Ovary (tissue), 9 donors: Measurements from ENCODE around the gene WTAP. TPM values are rescaled to one million over a fixed set of nuclear protein-coding genes. Genes with fewer than 3 reads are reported as not detected.

ENCODE experiments used
- DNase-seq, 5 donors: peaks; one replicate each; pipeline ENCODE4 v3.0.0-alpha.2; 2019 to 2020
- H3K27ac ChIP-seq, 2 donors: fragments of 200-600 bp; one replicate each; pipeline versions ENCODE4 v1.5.1 to v1.8.0; 2019 to 2022
- H3K27me3 ChIP-seq: fragments of 200-600 bp; one replicate; pipeline ENCODE4 v1.8.0; 2022
- H3K36me3 ChIP-seq: fragments of 200-600 bp; sonication (generic); one replicate; pipeline ENCODE4 v1.5.1; 2019
- H3K4me1 ChIP-seq: one replicate; pipeline ENCODE4 v1.8.1; 2013; ENCODE audit warnings: mild to moderate bottlenecking, moderate library complexity; ENCODE audit not compliant: insufficient read depth
- H3K4me3 ChIP-seq: fragments of 200-600 bp; sonication (generic); one replicate; pipeline ENCODE4 v1.5.1; 2017
- H3K9me3 ChIP-seq, 2 donors: fragments of 200-600 bp in 1 of 2; sonication (generic) in 1 of 2; one replicate each; pipeline versions ENCODE4 v1.5.1 to v1.8.1; 2013 to 2019; ENCODE audit warnings: mild to moderate bottlenecking in 1 of 2, moderate library complexity in 1 of 2
- EP300 ChIP-seq: sonication (generic); formaldehyde crosslinking; IDR thresholded peaks from one replicate; pipeline ENCODE4 v1.6.1; 2017; ENCODE audit warnings: antibody characterized with exemption
- POLR2A ChIP-seq: fragments of 450-650 bp; IDR thresholded peaks from one replicate; pipeline ENCODE4 v1.6.1; 2017; ENCODE audit warnings: antibody characterized with exemption, mild to moderate bottlenecking, moderate library complexity
- WGBS, 3 donors: extraction: QIAGEN DNeasy Blood & Tissue Kit in 1 of 3; methylation state at CpG; one replicate each; pipeline versions ENCODE4 v1.1.5 to v1.1.7; 2013 to 2017; 5-methylcytosine and 5-hydroxymethylcytosine counted together
- intact Hi-C, 4 donors: fragments of 100-400 bp; cut with DNase I; formaldehyde crosslinking; loops; one replicate each; pipeline versions ENCODE4 v1.11.0 to v1.15.1; 2022 to 2023
- polyA plus RNA-seq, 2 donors: library from polyadenylated mRNA; stranded (reverse); fragments of 200-250 nt in 1 of 2; fragments of 350-450 nt in 1 of 2; fragmentation: Illumina TruSeq in 1 of 2; extraction: RNeasy Lipid Tissue Mini Kit (QIAGEN cat#74804) in 1 of 2; gene quantifications; one replicate each; pipeline ENCODE4 v1.2.3, GENCODE V29; 2013 to 2014
- total RNA-seq, 7 donors: library from RNA; depleted of rRNA in 2 of 7; stranded (reverse); fragments of >200 nt in 2 of 7; fragmentation: NEBNext Ultra II Directional in 3 of 7; extraction: Animal tissue kit (Norgen Biotek cat#: 25700) in 3 of 7; gene quantifications; one replicate each; pipeline versions ENCODE4 v1.1.0 to v1.2.4, GENCODE V29; 2016 to 2023
- TF ChIP-seq, protein P1 (sequence below), 3 donors: fragments of 450-650 bp in 2 of 3; fragments of 200-600 bp in 1 of 3; IDR thresholded peaks; one replicate each; pipeline versions ENCODE4 v1.5.1 to v1.8.0; 2016 to 2022; ENCODE audit warnings: antibody characterized with exemption in 3 of 3, mild to moderate bottlenecking in 1 of 3
- donor health status: DM: no; HTN: no; CAD: no; lungs with moderate emphysema.
- donor health status: DM: no; HTN: no; CAD: no.
- donor health status: Bipolar disorder and iron deficiency.
- donor health status: DM: yes; HTN: yes; CAD: no.
- donor health status: DM: no; HTN: no; CAD: no.
- donor health status: DM: yes; HTN: yes; CAD: no.

The WTAP gene
- total and polyA plus RNA-seq, 9 donors = 65.3 to 117 (median 95.4) TPM

DNA sequence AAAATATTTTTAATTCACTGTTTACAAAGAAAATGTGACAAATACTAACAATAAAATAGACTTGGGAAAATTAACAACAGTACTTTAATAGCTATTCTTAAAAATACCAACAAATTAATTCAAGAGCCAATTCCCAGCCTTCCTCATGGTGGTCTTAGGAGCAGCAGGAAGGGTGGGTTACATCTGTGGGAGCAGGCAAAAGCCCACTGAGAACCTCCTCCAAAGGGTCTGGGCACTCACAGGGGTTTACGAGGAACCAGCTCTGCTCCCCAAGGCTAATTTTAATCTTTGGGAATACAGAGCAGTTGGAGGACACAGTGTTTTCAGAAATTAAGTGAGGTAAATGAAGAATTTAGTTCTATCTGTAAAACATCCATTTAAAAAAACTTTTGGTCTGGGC lies 44.5 kb upstream of the WTAP start:
- H3K36me3 ChIP-seq = no peaks in the 10 kb centered on the region
- H3K27me3 ChIP-seq = no peaks in the 10 kb centered on the region
- no peaks in the 10 kb centered on the region for H3K9me3 ChIP-seq
- TF ChIP-seq EP300 (no peak), POLR2A (no peak)
- TF ChIP-seq, protein P1, sequence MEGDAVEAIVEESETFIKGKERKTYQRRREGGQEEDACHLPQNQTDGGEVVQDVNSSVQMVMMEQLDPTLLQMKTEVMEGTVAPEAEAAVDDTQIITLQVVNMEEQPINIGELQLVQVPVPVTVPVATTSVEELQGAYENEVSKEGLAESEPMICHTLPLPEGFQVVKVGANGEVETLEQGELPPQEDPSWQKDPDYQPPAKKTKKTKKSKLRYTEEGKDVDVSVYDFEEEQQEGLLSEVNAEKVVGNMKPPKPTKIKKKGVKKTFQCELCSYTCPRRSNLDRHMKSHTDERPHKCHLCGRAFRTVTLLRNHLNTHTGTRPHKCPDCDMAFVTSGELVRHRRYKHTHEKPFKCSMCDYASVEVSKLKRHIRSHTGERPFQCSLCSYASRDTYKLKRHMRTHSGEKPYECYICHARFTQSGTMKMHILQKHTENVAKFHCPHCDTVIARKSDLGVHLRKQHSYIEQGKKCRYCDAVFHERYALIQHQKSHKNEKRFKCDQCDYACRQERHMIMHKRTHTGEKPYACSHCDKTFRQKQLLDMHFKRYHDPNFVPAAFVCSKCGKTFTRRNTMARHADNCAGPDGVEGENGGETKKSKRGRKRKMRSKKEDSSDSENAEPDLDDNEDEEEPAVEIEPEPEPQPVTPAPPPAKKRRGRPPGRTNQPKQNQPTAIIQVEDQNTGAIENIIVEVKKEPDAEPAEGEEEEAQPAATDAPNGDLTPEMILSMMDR (IDR thresholded peaks at IDR 0.05) = no peak
- WGBS, 3 donors = 100% methylated on average over 1 of the region's 1 CpG
- no peak for DNase-seq
- intact Hi-C loops = no loop called here
- no peak overlapping the region for H3K27ac ChIP-seq
- no peaks in the 10 kb centered on the region for H3K4me1 ChIP-seq
- no peak overlapping the region for H3K4me3 ChIP-seq

DNA sequence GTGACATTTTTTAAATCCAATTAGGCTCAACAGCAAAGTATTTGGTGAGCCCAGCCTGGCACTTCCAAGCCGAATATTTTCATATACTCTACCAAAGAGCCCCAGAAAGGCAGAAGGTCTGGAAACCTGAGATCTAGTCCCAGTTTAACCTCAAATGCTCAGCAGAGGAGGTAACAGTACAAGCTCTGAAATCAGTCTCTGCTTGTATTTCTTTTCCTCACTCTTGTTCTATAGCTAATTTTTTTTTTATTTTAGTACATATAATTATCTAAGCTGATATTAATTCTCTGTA lies 43.3 kb upstream of the WTAP start:
- TF ChIP-seq, protein P1 (IDR thresholded peaks at IDR 0.05) = no peak
- TF ChIP-seq POLR2A (no peak), EP300 (no peak)
- Histone ChIP-seq H3K4me3 (no peak overlapping the region), H3K27me3 (no peaks in the 10 kb centered on the region), H3K4me1 (peaks cover 3% of the 10 kb centered on the region), H3K36me3 (no peaks in the 10 kb centered on the region), H3K27ac (no peak overlapping the region), H3K9me3 (no peaks in the 10 kb centered on the region)
- intact Hi-C loops = no loop called here
- no peak for DNase-seq
- WGBS, 3 donors = 96 to 98% (median 96%) methylated on average over 1 of the region's 1 CpG

DNA sequence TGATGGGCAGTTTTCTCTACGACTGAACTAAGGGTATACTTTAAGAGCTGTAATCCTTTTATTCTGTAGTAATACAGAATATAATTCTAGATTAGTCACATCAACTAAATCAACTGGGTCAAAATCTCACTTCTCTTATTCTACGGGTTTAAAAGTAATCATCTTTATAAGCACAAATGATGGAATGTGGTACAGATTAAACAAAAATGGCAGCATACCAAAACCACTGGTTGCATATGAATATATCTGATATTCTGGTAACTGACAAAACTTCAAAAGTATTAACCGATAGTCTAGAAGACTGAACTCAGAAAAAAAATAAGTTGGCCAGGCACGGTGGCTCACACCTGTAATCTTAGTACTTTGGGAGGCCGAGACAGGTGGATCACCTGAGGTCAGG lies 41.3 kb upstream of the WTAP start:
- 82 to 89% (median 83%) methylated on average over 5 of the region's 5 CpGs for WGBS, 3 donors
- Histone ChIP-seq H3K27me3 (no peaks in the 10 kb centered on the region), H3K27ac (no peak overlapping the region), H3K9me3 (no peaks in the 10 kb centered on the region), H3K4me1 (peaks cover 5% of the 10 kb centered on the region), H3K36me3 (no peaks in the 10 kb centered on the region), H3K4me3 (no peak overlapping the region)
- TF ChIP-seq, protein P1 (IDR thresholded peaks at IDR 0.05) = no peak
- TF ChIP-seq EP300 (no peak), POLR2A (no peak)
- intact Hi-C loops = no loop called here
- DNase-seq = no peak

DNA sequence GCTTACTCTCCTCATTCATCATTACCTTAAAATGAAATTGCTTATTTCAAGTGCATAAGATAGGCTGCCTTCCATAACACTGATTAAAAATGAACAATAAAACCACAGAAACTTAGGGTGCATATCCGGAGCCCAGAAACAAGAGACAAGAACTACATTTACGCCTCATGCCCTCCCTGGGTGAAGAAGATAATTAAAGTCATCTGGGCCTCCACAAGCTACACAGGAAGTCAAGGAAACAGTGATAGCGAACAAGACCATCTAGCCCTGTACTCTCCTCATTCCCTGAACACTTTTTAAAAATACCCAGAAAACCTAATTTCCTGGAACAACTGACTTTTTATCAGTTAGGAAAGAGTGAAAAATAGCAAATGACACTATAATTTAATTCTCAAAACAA lies 40.6 kb upstream of the WTAP start:
- intact Hi-C loops = no loop called here
- WGBS, 3 donors = 81 to 85% (median 85%) methylated on average over 3 of the region's 3 CpGs
- Histone ChIP-seq H3K27ac (no peak overlapping the region), H3K27me3 (no peaks in the 10 kb centered on the region), H3K4me3 (no peak overlapping the region), H3K36me3 (no peaks in the 10 kb centered on the region), H3K9me3 (no peaks in the 10 kb centered on the region), H3K4me1 (peaks cover 5% of the 10 kb centered on the region)
- TF ChIP-seq POLR2A (no peak), EP300 (no peak)
- TF ChIP-seq, protein P1 (IDR thresholded peaks at IDR 0.05) = no peak
- DNase-seq = no peak

DNA sequence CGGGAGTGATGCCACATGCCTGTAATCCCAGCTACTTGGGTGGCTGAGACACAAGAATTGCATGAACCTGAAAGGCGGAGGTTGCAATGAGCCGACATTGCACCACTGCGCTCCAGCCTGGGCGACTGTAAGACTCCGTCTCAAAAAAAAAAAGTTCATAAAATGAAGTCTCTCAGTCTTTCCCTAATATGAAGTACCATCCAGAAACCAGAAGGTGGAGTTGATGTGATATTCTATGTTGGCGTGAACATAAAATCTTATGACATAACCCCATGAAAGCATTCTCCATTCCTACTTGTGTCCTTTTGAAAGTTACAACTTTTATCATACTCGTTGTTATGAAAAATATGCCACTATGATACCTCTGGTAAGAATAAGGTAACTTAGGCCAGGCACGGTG lies 40.0 kb upstream of the WTAP start:
- H3K27me3 ChIP-seq = no peaks in the 10 kb centered on the region
- intact Hi-C loops = no loop called here
- H3K27ac ChIP-seq = no peak overlapping the region
- no peaks in the 10 kb centered on the region for H3K36me3 ChIP-seq
- no peaks in the 10 kb centered on the region for H3K9me3 ChIP-seq
- no peak for DNase-seq
- TF ChIP-seq, protein P1 (IDR thresholded peaks at IDR 0.05) = no peak
- TF ChIP-seq POLR2A (no peak), EP300 (no peak)
- no peak overlapping the region for H3K4me3 ChIP-seq
- WGBS, 3 donors = 92 to 94% (median 94%) methylated on average over 9 of the region's 9 CpGs
- H3K4me1 ChIP-seq = peaks cover 6% of the 10 kb centered on the region
